ENCODE data around the gene EPHB1. TPM values are rescaled to one million over a fixed set of nuclear protein-coding genes. Genes with fewer than 3 reads are reported as not detected.

EPHB1 gene
- total RNA-seq, 4 donors from 2014 or later, result 11.1 to 14.2 (median 13.0) TPM

- no peak for DNase-seq (ENCODE audit: low spot score in 2 of 2)
- no peak overlapping the region for H3K4me3 ChIP-seq (ENCODE audit: low read depth, poor library complexity, severe bottlenecking)
- TF ChIP-seq POLR2A (IDR thresholded peaks at IDR 0.05) (no peak), CTCF (IDR thresholded peaks at IDR 0.05) (no peak)
- intact Hi-C loops (cut with DNase I; ENCODE audit: low total_unique reads), result no loop called here
- 78 to 84% methylated on average over 2 of the region's 2 CpGs for WGBS, 2 donors
These were observed 374.6 kb downstream of the EPHB1 start for GRCh38 chr3:135169651-135170050.

- no peak overlapping the region for H3K4me3 ChIP-seq (ENCODE audit: low read depth, poor library complexity, severe bottlenecking)
- WGBS, 2 donors, result 72 to 86% methylated on average over 1 of the region's 1 CpG
- no peak for DNase-seq (ENCODE audit: low spot score in 2 of 2)
- intact Hi-C loops (cut with DNase I; ENCODE audit: low total_unique reads), result no loop called here
- TF ChIP-seq CTCF (IDR thresholded peaks at IDR 0.05) (no peak), POLR2A (IDR thresholded peaks at IDR 0.05) (no peak)
These were observed 375.7 kb downstream of the EPHB1 start for GRCh38 chr3:135170732-135171131.

GRCh38 chr3:135172191-135172869, 377.3 kb downstream of the EPHB1 start:
- intact Hi-C loops (cut with DNase I; ENCODE audit: low total_unique reads), result no loop called here
- WGBS, 2 donors, result 71 to 73% methylated on average over 3 of the region's 3 CpGs
- H3K4me3 ChIP-seq (ENCODE audit: low read depth, poor library complexity, severe bottlenecking), result no peak overlapping the region
- DNase-seq (ENCODE audit: low spot score in 2 of 2), result no peak
- no peak for TF ChIP-seq CTCF (IDR thresholded peaks at IDR 0.05)
- TF ChIP-seq POLR2A (IDR thresholded peaks at IDR 0.05), result no peak

- WGBS, 2 donors, result 55 to 58% methylated on average over 5 of the region's 5 CpGs
- intact Hi-C loops (cut with DNase I; ENCODE audit: low total_unique reads), result no loop called here
These were observed 380.7 kb downstream of the EPHB1 start for GRCh38 chr3:135175728-135176277.

GRCh38 chr3:135176881-135177280, 381.8 kb downstream of the EPHB1 start:
- 86 to 87% methylated on average over 9 of the region's 9 CpGs for WGBS, 2 donors
- TF ChIP-seq CTCF (IDR thresholded peaks at IDR 0.05) (no peak), POLR2A (IDR thresholded peaks at IDR 0.05) (no peak)
- no peak for DNase-seq (ENCODE audit: low spot score in 2 of 2)
- no peak overlapping the region for H3K4me3 ChIP-seq (ENCODE audit: low read depth, poor library complexity, severe bottlenecking)
- intact Hi-C loops (cut with DNase I; ENCODE audit: low total_unique reads), result no loop called here

More at GRCh38 chr3:135175728-135176277, 380.7 kb downstream of the EPHB1 start:
- DNase-seq (ENCODE audit: low spot score in 2 of 2), result no peak
- TF ChIP-seq POLR2A (IDR thresholded peaks at IDR 0.05) (no peak), CTCF (IDR thresholded peaks at IDR 0.05) (no peak)
- no peak overlapping the region for H3K4me3 ChIP-seq (ENCODE audit: low read depth, poor library complexity, severe bottlenecking)
